CD4-positive, alpha-beta T cell treated with Interleukin-1 beta for 1 hour (primary cell): ENCODE results near the gene GAPDHS.

Source experiments
- DNase-seq, 2 donors: peaks; one replicate each; pipeline ENCODE4 v3.0.0-alpha.2; 2020 to 2022

GAPDHS gene

DNA sequence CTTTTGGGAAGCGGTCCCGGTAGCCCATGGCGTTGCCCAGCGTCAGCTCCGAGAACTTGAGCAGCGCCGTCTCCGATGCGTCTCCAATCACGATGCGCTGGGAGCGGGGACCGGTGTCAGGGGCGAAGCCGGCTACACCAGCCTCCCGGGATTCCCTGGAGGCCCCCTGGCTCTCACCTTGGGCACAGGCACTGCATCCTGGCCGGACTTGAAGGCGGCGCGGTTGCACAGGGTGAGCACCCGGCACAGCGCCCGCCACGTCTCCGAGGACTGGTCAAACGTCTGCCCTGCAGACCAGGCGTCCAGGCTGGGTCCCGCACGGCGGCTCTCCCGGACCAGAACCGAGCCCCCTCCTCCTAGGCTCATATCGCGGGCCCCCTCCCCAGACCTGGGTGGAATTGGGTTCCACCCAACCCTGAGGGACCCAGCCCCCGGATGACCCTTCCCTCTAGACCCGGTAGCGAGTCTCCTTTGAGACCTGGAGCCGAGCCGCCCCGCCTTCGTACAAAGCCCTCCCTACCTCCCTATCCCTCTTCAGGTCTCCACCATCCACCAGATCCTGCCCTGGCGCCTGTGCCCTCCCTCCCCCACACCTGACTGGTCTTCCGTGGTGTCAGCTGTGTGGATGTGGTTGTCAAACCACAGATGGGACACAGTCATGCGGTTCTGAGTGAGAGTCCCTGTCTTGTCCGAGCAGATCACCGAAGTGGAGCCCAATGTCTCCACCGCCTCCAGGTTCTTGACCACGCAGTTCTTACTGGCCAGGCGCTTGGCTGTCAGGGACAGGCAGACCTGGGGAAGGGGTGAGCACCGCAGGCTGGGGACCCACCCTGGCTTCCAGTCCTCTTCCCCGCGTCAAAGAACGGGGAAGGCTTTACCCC, 25.4 kb downstream of the GAPDHS start:
- no peak for DNase-seq

DNA sequence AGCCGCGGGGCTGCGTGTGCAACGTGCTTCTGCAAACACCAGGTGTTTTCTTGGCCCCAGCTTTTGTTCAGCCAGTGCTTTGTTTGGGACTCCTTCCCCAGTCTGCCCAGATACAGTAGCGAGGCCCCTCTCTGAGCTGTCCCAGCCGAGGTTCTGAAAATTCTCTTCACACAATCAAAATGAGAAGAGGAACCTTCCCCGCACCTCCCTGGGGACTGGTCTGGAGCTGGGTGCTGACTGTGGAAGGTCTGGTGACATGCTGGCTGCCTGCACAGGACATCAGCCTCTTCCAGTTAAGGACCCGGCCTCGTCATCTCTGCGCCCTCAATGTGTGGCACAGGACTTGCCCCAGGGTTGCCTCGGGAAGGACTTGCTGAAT, 26.0 kb downstream of the GAPDHS start:
- DNase-seq, result no peak

DNA sequence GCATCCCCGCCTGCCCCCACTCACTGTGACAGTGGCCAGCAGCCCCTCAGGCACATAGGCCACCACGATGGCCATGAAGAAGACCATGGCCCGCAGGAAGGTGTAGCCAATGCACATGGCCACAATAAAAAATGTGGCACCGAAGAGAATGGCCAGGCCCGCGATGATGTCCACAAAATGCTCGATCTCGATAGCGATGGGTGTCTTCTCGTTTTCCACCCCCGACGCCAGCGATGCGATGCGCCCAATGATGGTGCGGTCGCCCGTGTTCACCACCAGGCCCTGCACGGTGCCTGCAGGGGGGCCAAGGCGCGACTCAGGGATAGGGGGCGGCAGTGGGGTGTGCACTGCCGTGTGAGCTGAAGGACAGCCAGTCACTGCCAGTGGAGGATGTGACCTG, 26.5 kb downstream of the GAPDHS start:
- no peak for DNase-seq

DNA sequence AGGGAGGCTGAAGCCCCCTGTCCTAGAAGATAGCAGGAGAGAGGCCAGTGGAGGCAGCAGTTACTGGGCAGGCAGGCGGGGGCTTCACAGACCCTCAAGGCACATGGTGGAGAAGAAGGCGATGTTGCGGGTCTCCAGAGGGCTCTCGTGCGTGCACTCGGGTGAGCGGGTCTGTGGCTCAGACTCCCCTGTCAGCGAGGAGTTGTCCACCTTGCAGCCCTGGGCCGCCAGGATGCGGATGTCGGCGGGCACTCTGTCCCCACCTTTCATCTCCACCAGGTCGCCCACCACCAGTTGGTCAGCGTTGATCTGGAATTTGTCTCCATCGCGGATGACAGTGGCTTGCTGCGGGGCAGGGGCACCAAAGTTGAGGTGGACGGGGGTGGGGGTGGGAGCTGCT, 27.0 kb downstream of the GAPDHS start:
- DNase-seq, result no peak

DNA sequence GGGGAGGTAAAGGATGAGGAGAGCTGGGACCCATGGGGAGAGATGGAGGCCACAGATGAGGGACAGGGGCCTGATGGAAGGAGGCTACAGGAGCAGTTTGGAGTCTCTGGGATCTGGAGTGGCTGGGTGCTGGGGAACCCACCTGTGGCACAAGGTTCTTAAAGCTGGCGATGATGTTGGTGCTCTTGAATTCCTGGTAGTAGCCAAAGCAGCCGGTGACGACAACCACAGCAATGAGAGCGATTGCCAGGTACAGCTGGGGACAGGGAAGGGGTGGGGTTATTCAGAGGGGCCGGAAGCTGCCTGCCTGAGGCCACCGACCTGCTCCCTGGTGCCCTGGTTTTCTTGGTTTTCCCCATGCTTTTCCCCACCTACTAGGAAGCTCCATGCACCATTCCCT, 27.4 kb downstream of the GAPDHS start:
- no peak for DNase-seq

DNA sequence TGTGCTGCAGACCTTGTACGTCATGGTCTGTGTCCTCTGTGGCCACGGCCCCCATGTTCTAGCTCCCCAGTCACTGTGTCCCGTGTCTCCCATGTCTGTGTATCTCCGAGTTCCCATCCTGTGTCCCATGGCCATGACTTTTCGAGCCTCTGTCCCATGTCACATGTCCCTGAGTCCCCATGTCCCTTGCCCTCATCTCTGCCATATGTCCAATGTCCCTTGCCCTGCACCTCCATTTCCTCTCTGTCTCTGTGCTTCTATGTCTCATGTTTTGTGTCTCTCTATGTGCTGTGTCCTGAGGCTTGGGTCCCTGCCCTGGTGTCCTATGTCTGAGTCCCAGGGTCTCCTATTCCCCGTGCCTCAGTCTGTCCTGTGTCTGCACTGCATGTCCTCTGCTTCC, 28.2 kb downstream of the GAPDHS start:
- no peak for DNase-seq

DNA sequence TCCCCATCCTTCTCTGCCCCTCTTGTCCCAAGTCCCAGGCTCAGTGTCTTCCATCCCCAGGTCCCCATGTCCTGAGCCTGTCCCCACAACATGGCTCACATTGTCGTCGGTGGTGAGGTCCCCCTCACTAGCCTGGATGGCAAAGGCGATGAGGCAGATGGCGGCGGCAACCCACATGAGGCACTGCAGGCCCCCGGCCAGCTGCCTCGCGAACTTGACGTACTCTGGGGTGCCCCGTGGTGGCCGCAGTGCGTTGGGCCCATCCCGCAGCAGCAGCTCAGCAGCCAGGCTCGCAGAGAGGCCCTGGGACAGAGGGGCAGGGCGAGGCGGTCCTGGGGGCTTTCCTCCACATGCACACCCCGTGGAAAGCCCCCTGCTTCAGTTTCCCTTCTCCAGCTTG, 29.1 kb downstream of the GAPDHS start:
- DNase-seq, result no peak

DNA sequence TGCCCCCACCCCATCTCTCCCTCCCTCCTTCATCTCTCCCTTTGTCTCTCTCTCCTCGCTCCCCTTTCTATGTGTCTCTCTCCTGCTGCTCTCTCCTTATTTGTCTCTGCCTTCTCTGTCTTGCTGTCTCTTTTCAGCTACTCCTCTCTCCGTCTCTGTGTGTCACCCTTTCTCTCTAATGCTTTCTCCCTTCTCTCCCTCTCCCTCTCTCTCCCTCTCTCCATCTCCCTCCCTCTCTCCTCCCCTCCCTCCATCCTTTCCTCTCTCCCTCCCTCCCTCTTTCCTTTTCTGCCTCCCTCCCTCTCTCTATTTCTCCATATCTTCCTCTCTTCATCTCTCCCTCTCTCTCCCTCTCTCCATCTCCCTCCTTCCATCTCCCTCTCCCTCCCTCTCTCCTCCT, 29.5 kb downstream of the GAPDHS start:
- no peak for DNase-seq

DNA sequence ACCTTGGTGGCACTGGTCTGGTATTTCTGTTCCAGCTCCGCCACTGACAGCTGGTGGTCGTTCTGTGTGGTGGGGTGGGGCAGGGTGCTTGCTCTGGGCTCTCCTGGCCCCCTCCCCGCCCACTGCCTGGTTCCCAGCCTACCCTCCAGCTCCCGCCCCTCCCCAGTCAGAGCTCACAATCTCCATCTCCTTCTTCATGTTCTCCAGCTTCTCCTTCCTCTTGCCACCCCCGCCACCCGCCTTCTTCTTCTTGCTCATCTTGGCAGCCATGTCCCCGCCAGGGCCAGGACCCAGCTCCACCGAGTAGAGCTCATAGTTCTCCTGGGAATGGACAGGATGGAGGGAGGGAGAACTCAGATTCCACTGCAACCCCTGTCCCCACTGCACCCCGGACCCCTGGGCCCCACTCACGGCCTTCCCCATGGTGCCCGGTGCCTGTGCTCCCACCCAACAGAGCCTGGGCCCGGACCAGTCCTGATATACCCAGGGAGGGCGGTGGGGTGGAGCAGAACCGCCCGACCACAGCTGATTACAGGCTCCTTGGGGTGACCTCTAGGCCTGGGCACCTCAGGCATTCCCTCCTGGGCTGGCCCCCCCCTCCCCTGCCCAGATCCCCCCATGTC, 30.1 kb downstream of the GAPDHS start, which contains the start of gene ATP4A:
ATP4A (minus strand) TSS at position 452 of the 623 bp plus-strand sequence; CDS start at position 423, 29 bp downstream.
- DNase-seq, result no peak

DNA sequence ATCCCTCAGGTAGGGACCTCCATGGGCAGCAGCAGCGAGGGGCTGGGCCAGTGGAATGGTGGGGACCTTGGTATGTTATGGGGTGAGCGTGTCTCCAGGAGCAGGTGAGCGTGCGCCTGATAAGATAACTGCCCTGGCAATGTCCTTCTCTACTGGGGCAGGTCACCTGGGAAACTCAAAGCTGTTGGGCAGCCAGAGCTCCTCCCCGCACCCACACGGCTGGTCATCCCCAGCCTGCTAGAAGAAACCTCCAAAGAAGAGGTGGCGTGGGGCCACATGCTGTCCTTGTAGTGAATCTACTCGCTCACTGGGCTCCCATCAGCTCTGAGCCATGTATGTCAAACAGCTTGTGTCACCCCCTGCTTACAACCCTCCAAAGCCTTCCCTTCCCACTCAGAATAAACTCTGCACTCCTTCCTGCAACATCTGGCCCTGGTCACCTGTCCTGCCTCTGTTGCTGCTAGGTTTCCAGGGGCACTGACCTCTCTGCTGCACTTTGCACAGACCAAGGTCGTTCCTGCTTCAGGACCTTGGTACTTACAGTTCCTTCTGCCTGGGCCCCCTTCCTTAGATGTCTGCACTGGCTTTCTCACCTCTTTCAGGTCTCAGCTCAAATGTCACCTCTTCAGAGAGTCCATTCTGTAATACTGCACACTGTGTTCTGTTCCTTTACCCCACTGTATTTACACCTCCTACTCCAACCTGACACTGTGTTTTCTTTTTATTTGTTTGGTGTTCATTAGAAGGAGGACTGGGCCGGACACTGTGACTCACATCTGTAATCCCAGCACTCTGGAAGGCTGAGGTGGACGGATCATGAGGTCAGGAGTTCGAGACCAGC, 32.0 kb downstream of the GAPDHS start:
- DNase-seq, result no peak

DNA sequence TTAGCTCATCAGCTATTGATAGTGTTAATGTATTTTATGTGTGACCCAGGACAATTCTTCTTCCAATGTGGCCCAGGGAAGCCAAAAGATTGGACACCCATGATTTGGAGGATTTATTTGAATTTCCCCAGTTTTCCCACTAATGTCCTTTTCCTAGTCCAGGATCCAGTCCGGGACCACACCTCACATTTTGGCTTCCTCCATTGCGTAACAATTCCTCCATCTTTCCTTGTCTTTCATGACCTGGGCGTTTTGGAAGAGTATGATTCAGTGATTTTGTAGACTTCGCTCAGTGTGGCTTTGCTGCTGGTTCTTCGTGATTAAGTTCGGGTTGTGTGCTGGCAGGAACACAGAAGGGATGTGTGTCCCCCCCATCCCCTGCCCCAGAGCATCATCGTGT, 33.5 kb downstream of the GAPDHS start:
- no peak for DNase-seq

DNA sequence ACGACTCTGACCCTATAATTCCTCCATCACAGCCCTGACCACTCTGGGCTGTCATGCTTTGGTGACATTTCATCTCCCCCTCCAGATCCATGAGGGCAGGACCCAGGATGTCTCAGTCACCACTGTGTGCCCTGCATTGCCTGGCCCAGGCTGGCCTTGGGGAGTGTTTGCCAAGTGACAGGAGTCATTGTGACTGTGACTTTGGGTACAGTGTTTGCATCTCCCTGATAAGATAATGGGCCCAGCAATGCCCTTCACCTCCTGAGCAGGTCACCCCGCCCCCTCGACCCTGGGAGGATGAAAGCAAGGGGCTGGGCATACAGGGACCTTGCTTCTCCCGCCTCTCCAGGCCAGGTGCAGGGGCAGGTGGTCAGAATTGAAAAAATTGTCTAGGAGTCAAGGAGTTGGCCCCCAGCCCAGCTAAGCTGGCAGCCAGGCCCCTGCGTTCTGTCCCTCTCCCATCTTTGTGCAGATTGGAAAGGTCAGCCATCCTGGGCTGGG, 36.1 kb downstream of the GAPDHS start:
- DNase-seq, result no peak

DNA sequence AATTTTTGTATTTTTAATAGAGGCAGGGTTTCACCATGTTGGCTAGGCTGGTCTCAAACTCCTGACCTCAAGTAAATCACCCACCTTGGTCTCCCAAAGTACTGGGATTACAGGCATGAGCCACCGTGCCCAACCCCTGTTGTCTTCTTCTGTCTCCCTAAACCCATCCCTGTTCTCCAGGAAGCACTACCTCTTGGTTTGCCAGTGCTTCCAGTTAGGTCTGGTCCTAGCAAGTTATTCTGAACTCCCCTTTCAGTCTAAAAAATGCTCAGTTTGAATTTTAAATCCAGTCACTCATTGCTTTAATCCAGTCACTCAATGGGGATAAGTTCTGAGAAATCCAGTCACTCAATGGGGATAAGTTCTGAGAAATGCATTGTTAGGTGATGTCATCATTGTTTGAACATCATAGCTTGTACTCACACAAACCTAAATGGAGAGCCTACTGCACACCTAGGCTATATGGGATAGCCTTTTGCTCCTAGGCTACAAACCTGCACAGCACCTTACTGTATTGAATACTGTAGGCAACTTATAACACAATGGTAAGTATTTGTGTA, 38.2 kb downstream of the GAPDHS start:
- DNase-seq, result no peak

DNA sequence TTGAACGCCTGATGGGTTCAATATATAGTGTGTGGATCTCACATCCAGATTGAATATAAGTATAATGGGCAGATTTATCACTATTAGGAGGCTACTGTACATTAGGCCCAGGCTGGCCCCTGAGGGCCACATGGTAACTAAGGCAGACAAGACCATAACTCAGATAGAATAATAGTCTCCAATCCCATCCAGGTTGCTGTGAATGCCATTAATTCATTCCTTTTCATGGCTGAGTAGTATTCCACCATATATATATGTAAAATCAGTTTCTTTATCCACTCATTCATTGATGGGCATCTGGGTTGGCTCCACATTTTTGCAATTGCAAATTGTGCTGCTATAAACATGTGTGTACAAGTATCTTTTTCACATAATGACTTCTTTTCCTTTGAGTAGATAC, 44.7 kb downstream of the GAPDHS start:
- DNase-seq, result no peak

DNA sequence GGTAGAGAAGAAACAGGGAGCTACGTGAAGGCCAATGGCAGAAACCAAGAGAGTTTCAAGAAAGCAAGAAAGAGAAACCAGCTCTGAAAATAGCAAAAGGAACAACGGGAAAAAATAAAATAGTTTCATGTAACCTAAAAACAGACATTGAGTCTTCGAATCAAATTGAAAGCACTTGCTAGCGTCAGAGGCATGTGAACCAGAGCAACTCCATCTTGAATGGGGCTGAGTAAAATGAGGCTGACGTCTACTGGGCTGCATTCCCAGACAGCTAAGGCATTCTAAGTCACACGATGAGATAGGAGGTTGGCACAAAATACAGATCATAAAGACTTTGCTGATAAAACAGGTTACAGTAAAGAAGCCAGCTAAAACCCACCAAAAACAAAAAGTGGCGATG, 45.5 kb downstream of the GAPDHS start:
- DNase-seq, result no peak

DNA sequence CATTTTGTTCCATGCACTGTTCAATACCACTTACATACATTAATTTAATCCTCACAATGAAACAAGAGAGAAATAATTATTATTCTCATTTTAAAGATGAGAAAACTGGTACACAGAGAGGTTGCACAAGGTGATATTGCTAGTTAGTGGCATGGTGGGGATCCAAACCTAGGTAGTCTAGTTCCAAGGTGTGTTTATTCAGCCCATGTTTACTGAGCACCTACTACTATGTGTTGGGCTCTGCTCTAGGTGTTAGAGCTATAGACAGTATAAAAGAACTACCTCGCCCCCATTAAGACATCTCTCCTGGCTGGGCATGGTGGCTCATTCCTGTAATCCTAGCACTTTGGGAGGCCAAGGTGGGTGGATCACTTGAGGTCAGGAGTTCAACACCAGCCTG, 49.5 kb downstream of the GAPDHS start:
- DNase-seq, result no peak

DNA sequence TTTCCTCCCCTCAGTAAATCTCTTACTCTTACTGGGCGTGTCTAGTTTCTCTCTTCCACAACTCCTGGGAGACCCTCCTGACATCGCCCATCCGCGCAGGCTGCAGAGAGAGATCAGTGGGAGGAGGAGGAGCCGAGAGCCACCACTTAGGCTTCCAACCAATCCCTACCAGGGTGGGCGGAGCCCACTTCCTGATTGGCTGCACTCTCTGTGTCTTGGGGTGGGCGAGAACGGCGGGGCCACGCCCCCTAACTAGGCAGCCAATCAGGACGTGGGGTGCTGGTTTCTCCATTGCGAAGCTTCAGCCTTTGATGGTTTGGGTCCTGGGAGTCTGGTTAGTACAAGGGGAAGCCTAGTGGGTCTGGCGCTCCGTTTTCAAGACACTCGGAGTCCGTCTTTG, 52.6 kb downstream of the GAPDHS start, which contains the start of gene PMIS2:
PMIS2 (plus strand) TSS at position 326 of the 400 bp plus-strand sequence. CDS start 87 bp downstream, outside the sequence.
- DNase-seq, result peak in 1 of 2 donors; percentile 11

DNA sequence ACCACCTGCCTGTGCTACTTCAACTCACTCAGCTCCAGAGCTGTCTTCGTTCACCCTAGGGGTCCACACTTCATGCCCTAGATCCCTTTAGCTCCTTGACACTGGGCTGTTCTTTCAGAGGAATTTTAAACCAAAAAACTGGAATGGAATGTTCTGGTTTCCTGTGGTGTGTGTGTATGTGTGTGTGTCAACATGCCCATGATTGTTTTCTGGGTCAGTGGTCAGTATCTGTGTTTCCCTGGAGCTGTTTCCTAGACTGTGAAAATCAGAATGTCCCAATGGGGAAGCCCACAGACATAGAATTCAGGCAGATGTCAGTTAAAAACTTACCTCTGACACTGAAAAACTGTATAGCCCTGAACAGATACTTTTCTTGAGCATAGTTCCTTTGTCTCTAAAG, 54.1 kb downstream of the GAPDHS start:
- no peak for DNase-seq

DNA sequence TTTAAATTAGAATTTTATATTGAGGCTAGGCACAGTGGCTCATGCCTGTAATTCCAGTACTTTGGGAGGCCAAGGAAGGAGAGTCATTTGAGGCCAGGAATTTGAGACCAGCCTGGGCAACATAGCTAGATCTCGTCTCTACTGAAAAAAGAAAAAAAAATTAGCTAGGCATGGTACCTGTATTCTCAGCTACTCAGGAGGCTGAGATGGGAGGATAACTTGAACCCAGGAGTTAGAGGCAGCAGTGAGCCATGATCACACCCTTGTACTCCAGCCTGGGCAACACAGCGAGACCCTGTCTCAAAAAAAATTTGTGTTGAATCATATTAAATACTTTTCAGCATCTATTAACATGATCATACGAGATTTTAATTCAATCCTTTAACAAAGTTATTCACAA, 57.6 kb downstream of the GAPDHS start:
- DNase-seq, result no peak

DNA sequence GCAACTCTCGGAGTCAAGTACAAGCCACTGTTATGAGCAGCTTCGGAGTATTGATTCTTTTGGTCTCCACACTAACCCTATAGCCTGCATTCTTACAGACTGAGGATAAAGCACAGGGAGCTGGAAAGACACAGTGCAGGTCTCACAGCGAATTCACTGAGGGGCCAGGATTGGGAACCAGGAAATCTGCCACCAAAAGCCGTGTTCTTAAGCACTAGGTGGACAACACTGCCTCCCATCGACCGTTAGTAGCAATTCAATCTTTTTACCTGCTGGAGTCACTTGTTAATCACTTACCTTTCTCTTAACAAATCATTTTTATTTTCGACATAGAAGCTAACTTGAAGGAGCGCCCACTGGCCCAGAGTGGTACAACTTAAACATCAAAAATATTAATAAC, 59.0 kb downstream of the GAPDHS start:
- peak; percentile 17 to 39 for DNase-seq
